ENCODE measurements around the gene LHFPL2. TPM values are rescaled to one million over a fixed set of nuclear protein-coding genes. Genes with fewer than 3 reads are reported as not detected.

LHFPL2 gene
- total RNA-seq, 1 experiment from 2014 or later = 43.6 TPM

DNA sequence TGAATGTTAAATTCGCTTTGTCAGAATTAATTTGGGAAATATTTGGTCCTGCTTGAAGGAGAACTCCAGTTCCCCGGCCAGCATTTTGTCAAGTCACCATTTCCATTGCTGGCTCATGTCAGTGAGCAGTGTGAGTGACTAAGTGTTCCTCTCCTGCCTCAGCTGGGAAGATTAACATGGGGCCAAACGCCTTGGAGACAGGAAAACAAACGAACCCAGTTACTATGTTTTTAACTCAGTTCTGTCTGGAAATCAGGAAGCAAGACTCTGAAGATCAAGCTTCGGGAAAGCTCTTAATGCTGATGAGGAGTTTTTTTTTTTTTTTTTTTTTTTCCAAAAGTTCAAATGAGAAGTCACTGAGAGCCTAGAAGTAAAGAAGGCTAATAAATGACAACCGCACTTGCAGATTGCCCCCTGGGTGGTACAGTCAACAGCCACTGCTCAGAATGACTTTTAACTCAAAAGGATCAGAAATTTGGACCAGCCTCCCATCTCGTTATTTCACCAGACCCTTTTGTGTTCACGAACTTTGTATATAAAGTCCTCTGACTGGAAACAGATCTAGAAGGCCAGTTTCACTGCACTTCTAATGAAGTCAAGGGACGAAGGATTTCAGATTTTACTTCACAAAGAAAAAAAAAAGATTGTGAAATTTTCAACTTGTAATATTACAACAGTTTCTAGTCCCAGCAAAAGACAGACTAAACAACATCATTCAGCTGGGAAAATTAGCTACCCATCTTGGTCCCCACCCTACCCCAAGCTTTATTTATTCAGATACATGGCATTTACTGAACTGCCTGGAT, 121.3 kb downstream of the LHFPL2 start:
- Mint-ChIP-seq H3K27ac (ENCODE audit: unreplicated experiment) (no peak overlapping the region), H3K4me3 (ENCODE audit: low read depth, unreplicated experiment) (no peak overlapping the region), H3K36me3 (ENCODE audit: insufficient read depth, unreplicated experiment) (peaks cover 4% of the 10 kb centered on the region), H3K27me3 (ENCODE audit: unreplicated experiment) (no peaks in the 10 kb centered on the region), H3K4me1 (ENCODE audit: low read depth, unreplicated experiment) (peaks cover 18% of the 10 kb centered on the region), H3K9me3 (ENCODE audit: low read depth, unreplicated experiment) (no peaks in the 10 kb centered on the region)
- intact Hi-C loops (cut with micrococcal nuclease; ENCODE audit: unreplicated experiment) = no loop called here
- BruUV-seq (replicated peaks) = no TSS peak
- no peak for DNase-seq
- TF ChIP-seq, protein P1, sequence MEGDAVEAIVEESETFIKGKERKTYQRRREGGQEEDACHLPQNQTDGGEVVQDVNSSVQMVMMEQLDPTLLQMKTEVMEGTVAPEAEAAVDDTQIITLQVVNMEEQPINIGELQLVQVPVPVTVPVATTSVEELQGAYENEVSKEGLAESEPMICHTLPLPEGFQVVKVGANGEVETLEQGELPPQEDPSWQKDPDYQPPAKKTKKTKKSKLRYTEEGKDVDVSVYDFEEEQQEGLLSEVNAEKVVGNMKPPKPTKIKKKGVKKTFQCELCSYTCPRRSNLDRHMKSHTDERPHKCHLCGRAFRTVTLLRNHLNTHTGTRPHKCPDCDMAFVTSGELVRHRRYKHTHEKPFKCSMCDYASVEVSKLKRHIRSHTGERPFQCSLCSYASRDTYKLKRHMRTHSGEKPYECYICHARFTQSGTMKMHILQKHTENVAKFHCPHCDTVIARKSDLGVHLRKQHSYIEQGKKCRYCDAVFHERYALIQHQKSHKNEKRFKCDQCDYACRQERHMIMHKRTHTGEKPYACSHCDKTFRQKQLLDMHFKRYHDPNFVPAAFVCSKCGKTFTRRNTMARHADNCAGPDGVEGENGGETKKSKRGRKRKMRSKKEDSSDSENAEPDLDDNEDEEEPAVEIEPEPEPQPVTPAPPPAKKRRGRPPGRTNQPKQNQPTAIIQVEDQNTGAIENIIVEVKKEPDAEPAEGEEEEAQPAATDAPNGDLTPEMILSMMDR (IDR thresholded peaks at IDR 0.05; ENCODE audit: unreplicated experiment) = no peak
- CTCF ChIA-PET = interaction anchor here (0.6 kb wide), 1 partner anchor 15 kb away, joined by 3 read pairs; no protein-coding TSS in a partner anchor

GRCh38 chr5:78526049-78526525, 122.5 kb downstream of the LHFPL2 start:
- Mint-ChIP-seq H3K27ac (ENCODE audit: unreplicated experiment) (no peak overlapping the region), H3K4me1 (ENCODE audit: low read depth, unreplicated experiment) (peaks cover 18% of the 10 kb centered on the region), H3K36me3 (ENCODE audit: insufficient read depth, unreplicated experiment) (peaks cover 4% of the 10 kb centered on the region), H3K9me3 (ENCODE audit: low read depth, unreplicated experiment) (no peaks in the 10 kb centered on the region), H3K4me3 (ENCODE audit: low read depth, unreplicated experiment) (no peak overlapping the region), H3K27me3 (ENCODE audit: unreplicated experiment) (no peaks in the 10 kb centered on the region)
- CTCF ChIA-PET = no interaction called here
- intact Hi-C loops (cut with micrococcal nuclease; ENCODE audit: unreplicated experiment) = no loop called here
- no TSS peak for BruUV-seq (replicated peaks)
- TF ChIP-seq, protein P1 (IDR thresholded peaks at IDR 0.05; ENCODE audit: unreplicated experiment) = no peak
- DNase-seq = no peak

- no peak for DNase-seq
- Mint-ChIP-seq H3K27ac (ENCODE audit: unreplicated experiment) (no peak overlapping the region), H3K9me3 (ENCODE audit: low read depth, unreplicated experiment) (no peaks in the 10 kb centered on the region), H3K4me1 (ENCODE audit: low read depth, unreplicated experiment) (peaks cover 20% of the 10 kb centered on the region), H3K27me3 (ENCODE audit: unreplicated experiment) (no peaks in the 10 kb centered on the region), H3K4me3 (ENCODE audit: low read depth, unreplicated experiment) (no peak overlapping the region), H3K36me3 (ENCODE audit: insufficient read depth, unreplicated experiment) (no peaks in the 10 kb centered on the region)
- no TSS peak for BruUV-seq (replicated peaks)
- CTCF ChIA-PET = interaction anchor here (0.6 to 0.7 kb wide), 2 partner anchors 212 to 443 kb away, joined by 3 to 7 read pairs; no protein-coding TSS in a partner anchor
- TF ChIP-seq, protein P1 (IDR thresholded peaks at IDR 0.05; ENCODE audit: unreplicated experiment) = no peak
- intact Hi-C loops (cut with micrococcal nuclease; ENCODE audit: unreplicated experiment) = no loop called here
Measured at GRCh38 chr5:78523314-78524193, 125.0 kb downstream of the LHFPL2 start.

DNA sequence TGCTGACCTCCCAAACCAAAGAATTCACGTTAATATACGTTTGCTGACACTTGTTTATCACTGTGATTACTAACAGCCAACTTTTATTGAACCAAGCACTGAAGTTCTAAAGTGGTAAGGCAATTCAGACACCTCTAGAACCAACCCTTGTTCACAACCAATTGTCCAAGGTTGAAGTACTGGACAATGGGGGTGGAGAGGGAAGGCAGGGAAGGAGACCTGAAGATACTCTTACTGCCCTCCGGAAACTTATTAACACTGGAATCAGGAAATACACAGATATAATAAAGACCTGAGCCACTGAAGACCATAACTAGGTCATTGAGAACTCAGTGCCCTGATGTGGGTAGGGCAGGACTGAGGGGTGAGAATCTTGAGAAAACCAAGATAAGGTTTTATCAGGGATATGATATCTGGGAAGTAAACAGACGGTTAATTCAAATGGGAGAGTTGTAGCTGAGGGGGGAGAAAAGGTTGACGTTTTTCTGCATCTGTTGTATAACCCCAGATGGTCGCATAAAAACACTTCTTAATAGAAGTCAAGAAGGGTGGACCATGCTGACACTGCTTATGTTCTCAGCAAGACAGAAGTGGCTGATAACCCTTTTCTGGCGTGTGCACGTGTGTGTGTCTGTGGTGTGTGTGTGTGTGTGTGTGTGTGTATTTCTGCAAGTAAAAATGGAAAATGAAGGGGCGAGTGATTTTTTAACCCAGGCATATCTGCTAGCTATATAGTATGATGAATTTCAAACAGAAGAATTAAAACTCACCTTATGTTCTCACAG, 125.9 kb downstream of the LHFPL2 start:
- no peak overlapping the region for H3K4me3 Mint-ChIP-seq (ENCODE audit: low read depth, unreplicated experiment)
- CTCF ChIA-PET = no interaction called here
- no peak for DNase-seq
- H3K4me1 Mint-ChIP-seq (ENCODE audit: low read depth, unreplicated experiment) = peaks cover 29% of the 10 kb centered on the region
- no peaks in the 10 kb centered on the region for H3K9me3 Mint-ChIP-seq (ENCODE audit: low read depth, unreplicated experiment)
- H3K36me3 Mint-ChIP-seq (ENCODE audit: insufficient read depth, unreplicated experiment) = no peaks in the 10 kb centered on the region
- intact Hi-C loops (cut with micrococcal nuclease; ENCODE audit: unreplicated experiment) = no loop called here
- no TSS peak for BruUV-seq (replicated peaks)
- TF ChIP-seq, protein P1 (IDR thresholded peaks at IDR 0.05; ENCODE audit: unreplicated experiment) = no peak
- H3K27me3 Mint-ChIP-seq (ENCODE audit: unreplicated experiment) = no peaks in the 10 kb centered on the region
- no peak overlapping the region for H3K27ac Mint-ChIP-seq (ENCODE audit: unreplicated experiment)

Measured in Calu3 (cell line).